ENCODE results near the gene EFCAB12.
"Not testable (repeated sequence)": the region's sequence is repeated elsewhere in the genome, so short reads cannot be mapped to it uniquely, and the experiment has no call there.

Gene EFCAB12

GRCh38 chr3:129369711-129370110 lies 58.7 kb downstream of the EFCAB12 start:
- TF ChIP-seq, protein P1, sequence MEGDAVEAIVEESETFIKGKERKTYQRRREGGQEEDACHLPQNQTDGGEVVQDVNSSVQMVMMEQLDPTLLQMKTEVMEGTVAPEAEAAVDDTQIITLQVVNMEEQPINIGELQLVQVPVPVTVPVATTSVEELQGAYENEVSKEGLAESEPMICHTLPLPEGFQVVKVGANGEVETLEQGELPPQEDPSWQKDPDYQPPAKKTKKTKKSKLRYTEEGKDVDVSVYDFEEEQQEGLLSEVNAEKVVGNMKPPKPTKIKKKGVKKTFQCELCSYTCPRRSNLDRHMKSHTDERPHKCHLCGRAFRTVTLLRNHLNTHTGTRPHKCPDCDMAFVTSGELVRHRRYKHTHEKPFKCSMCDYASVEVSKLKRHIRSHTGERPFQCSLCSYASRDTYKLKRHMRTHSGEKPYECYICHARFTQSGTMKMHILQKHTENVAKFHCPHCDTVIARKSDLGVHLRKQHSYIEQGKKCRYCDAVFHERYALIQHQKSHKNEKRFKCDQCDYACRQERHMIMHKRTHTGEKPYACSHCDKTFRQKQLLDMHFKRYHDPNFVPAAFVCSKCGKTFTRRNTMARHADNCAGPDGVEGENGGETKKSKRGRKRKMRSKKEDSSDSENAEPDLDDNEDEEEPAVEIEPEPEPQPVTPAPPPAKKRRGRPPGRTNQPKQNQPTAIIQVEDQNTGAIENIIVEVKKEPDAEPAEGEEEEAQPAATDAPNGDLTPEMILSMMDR (conservative IDR thresholded peaks at IDR 0.05; ENCODE audit: low read depth, low read length), result no peak
- no peak overlapping the region for H3K4me3 ChIP-seq (ENCODE audit: low read depth, low read length)
- no peak for DNase-seq (ENCODE audit: low read depth)

- no peak for DNase-seq (ENCODE audit: low read depth)
- TF ChIP-seq, protein P1 (conservative IDR thresholded peaks at IDR 0.05; ENCODE audit: low read depth, low read length), result no peak
- H3K4me3 ChIP-seq (ENCODE audit: low read depth, low read length), result no peak overlapping the region
Measured at GRCh38 chr3:129367821-129368220, 60.6 kb downstream of the EFCAB12 start.

DNA sequence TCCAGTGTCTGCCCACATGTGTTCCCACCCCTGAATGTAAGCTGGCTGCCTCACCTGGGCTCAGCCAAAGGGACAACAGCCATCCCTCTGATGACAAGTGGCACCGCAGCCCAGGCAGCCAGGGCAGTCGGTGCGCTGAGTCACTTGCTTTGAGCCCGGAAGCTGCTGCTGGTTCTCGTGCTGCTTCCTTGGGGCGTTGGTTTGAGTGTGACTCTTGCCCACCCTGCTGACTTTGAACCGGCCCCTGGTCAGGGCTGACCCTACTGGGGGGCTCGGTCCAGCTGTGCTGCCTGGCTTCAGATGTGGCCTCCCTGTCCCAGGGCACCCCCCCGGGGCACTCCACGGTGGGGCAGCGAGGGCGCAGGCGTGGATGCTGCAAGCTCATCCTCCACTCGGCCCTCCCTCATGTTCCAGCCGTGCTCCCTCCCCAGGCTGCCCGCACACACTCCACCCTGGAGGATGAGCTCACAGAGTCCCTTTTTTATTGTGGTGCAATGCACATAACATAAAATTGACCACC lies 62.1 kb downstream of the EFCAB12 start:
- no peak for DNase-seq (ENCODE audit: low read depth)
- no peak overlapping the region for H3K4me3 ChIP-seq (ENCODE audit: low read depth, low read length)
- TF ChIP-seq, protein P1 (conservative IDR thresholded peaks at IDR 0.05; ENCODE audit: low read depth, low read length), result no peak

DNA sequence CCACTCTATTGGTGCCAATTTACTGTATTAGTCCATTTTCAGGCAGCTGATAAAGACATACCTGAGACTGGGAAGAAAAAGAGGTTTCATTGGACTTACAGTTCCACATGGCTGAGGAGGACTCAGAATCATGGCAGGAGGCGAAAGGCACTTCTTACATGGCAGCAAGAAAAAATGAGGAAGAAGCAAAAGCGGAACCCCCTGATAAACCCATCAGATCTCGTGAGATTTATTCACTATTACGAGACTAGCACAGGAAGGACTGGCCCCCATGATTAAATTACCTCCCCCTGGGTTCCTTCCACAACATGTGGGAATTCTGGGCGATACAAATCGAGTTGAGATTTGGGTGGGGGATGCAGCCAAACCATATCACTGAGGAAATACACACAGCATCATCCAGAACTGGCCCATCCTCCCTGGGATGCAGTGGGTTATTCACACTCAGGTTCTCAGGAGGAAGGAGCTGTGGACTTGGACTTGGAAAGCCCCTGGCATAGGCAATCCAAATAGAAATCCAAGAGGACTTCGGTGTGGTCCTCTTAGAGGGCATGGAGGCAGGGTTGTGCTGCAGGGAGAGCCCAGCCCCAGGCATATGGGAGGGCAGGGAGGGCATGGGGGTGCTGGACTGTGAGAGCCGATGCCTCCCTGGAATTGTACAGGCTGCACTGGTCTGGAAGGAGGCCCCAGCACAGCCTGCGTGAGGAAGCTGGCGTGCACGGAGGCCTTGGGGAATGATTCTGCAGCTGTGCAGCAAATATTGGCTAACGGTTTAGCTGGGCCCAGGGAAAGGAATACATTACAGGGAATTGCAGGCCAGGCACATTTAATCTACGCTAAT lies 62.9 kb downstream of the EFCAB12 start:
- no peak overlapping the region for H3K4me3 ChIP-seq (ENCODE audit: low read depth, low read length)
- TF ChIP-seq, protein P1 (conservative IDR thresholded peaks at IDR 0.05; ENCODE audit: low read depth, low read length), result no peak
- DNase-seq (ENCODE audit: low read depth), result no peak

DNA sequence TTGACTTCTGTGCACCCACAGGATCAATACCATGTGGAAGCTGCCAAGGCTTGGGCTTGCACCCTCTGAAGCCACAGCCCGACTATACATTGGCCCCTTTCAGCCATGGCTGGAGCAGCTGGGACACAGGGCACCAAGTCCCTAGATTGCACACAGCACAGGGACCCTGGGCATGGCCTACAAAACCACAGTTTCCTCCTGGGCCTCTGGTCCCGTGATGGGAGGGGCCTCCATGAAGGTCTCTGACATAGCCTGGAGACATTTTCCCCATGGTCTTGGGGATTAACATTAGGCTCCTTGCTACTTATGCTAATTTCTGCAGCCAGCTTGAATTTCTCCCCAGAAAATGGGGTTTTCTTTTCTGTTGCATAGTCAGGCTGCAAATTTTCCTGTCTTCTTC lies 63.6 kb downstream of the EFCAB12 start:
- H3K4me3 ChIP-seq (ENCODE audit: low read depth, low read length); DNase-seq (ENCODE audit: low read depth): not testable (repeated sequence)

- DNase-seq (ENCODE audit: low read depth); H3K4me3 ChIP-seq (ENCODE audit: low read depth, low read length): not testable (repeated sequence)
Measured at GRCh38 chr3:129363356-129363755, 65.1 kb downstream of the EFCAB12 start.

GRCh38 chr3:129360705-129361460 lies 67.6 kb downstream of the EFCAB12 start:
- no peak overlapping the region for H3K4me3 ChIP-seq (ENCODE audit: low read depth, low read length)
- no peak for DNase-seq (ENCODE audit: low read depth)
- TF ChIP-seq, protein P1 (conservative IDR thresholded peaks at IDR 0.05; ENCODE audit: low read depth, low read length), result no peak

All from choroid plexus epithelial cell (primary cell).